ENCODE data around the gene SESN2. TPM values are rescaled to one million over a fixed set of nuclear protein-coding genes. Genes with fewer than 3 reads are reported as not detected.

The SESN2 gene
- total RNA-seq, 1 donor, result 13.4 TPM

GRCh38 chr1:28249866-28250295, 9.4 kb upstream of the SESN2 start:
- TF ChIP-seq CTCF (IDR thresholded peaks at IDR 0.05; ENCODE audit: insufficient read depth, low read depth, low read length), result no peak
- no peak overlapping the region for H3K4me3 ChIP-seq (ENCODE audit: low read depth, low read length)
- DNase-seq (ENCODE audit: low read depth), result no peak

- no peak for TF ChIP-seq CTCF (IDR thresholded peaks at IDR 0.05; ENCODE audit: insufficient read depth, low read depth, low read length)
- no peak for DNase-seq (ENCODE audit: low read depth)
- no peak overlapping the region for H3K4me3 ChIP-seq (ENCODE audit: low read depth, low read length)
These were observed 3.0 kb upstream of the SESN2 start for GRCh38 chr1:28256197-28256827.

GRCh38 chr1:28257736-28258135, 1.6 kb upstream of the SESN2 start:
- DNase-seq (ENCODE audit: low read depth), result no peak
- H3K4me3 ChIP-seq (ENCODE audit: low read depth, low read length), result no peak overlapping the region
- TF ChIP-seq CTCF (IDR thresholded peaks at IDR 0.05; ENCODE audit: insufficient read depth, low read depth, low read length), result no peak

GRCh38 chr1:28258628-28259251, 578 bp upstream of the SESN2 start:
- no peak for DNase-seq (ENCODE audit: low read depth)

GRCh38 chr1:28259934-28260802, 850 bp downstream of the SESN2 start:
- DNase-seq (ENCODE audit: low read depth), result peak; percentile 95
- no peak for TF ChIP-seq CTCF (IDR thresholded peaks at IDR 0.05; ENCODE audit: insufficient read depth, low read depth, low read length)
- peak overlapping the region; percentile 98 for H3K4me3 ChIP-seq (ENCODE audit: low read depth, low read length)

More at GRCh38 chr1:28258628-28259251, 578 bp upstream of the SESN2 start:
- peak overlapping the region; percentile 37 for H3K4me3 ChIP-seq (ENCODE audit: low read depth, low read length)
- TF ChIP-seq CTCF (IDR thresholded peaks at IDR 0.05; ENCODE audit: insufficient read depth, low read depth, low read length), result no peak

GRCh38 chr1:28260803-28261174, 1.5 kb downstream of the SESN2 start:
- peak overlapping the region; percentile 98 for H3K4me3 ChIP-seq (ENCODE audit: low read depth, low read length)
- no peak for DNase-seq (ENCODE audit: low read depth)
- no peak for TF ChIP-seq CTCF (IDR thresholded peaks at IDR 0.05; ENCODE audit: insufficient read depth, low read depth, low read length)

Measured in fibroblast of villous mesenchyme (primary cell).